ENCODE data around the gene SUGCT. TPM values are rescaled to one million over a fixed set of nuclear protein-coding genes. Genes with fewer than 3 reads are reported as not detected.

SUGCT gene
- total and polyA plus RNA-seq, 2 of the 13 experiments (the other 11 are each of a cell fraction or from before 2014, with no cell fraction given) = 10.1 to 22.2 TPM

DNA sequence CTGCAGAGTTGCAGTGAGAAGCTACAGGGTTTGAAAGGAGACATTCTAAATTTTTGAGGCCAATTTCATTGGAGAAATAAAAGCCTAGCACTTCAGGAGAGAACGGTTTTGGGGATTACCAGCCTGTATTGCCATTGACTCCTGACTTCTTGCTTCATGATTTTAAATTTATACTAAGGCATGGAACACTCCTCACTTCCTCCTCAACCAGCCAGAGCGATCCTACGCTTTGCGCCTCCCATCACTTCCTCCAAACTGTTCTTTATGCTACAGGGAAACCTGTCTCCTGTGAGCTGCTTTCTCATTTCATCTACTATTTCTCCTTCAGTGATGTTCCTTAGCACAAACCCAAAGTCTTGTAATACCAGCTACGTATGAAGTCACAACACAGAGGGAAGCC is 495.1 kb downstream of the SUGCT start (continued):
- TF ChIP-seq ZNF674 (CRISPR knock-in tag; IDR thresholded peaks at IDR 0.05; ENCODE audit: low read depth) (no peak), ZNF772 (CRISPR knock-in tag; IDR thresholded peaks at IDR 0.05) (no peak), SIN3B (IDR thresholded peaks at IDR 0.05; ENCODE audit: low read length) (no peak)

DNA sequence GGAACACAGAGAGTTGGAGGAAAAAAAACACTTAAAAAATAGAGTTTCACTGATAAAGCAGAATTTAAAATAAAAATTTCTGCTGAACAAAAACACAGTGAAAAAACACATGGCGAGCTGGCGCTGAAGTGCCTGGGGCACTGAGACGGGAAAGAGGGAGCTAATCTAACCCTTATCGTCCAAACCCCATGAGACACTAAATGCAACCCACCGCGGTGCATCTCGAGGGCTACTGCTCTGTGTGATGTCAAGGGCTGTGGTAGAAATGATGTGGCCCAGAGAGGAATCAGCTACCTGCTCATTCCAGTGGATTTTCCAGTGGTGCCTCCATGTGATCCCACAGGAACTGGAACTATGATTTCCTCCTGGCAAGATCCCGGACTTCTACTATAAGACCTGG is 499.3 kb downstream of the SUGCT start:
- WGBS (ENCODE audit: low lambda C conversion rate) = 97% methylated on average over 8 of the region's 8 CpGs
- no peak overlapping the region for H3K9ac ChIP-seq (ENCODE audit: insufficient read depth, low read depth, low read length)
- H3K9me3 ChIP-seq (ENCODE audit: low read length) = no peaks in the 10 kb centered on the region
- CTCF ChIA-PET (ENCODE audit: low intra/inter-chr PET ratio, low total read pairs) = no interaction called here
- no peaks in the 10 kb centered on the region for H3K79me2 ChIP-seq (ENCODE audit: insufficient read depth, low read length)
- FAIRE-seq (no peak), ATAC-seq (no peak), DNase-seq (ENCODE audit: low spot score) (no peak)
- H3K27me3 ChIP-seq (ENCODE audit: control insufficient read depth in 1 of 2, insufficient read depth in 2 of 2, low read length in 2 of 2) = no peaks in the 10 kb centered on the region
- no TSS peak for BruUV-seq (replicated peaks)
- H2AFZ ChIP-seq (ENCODE audit: low read length) = no peak overlapping the region
- H3K36me3 ChIP-seq (replicated peaks in 1 of 2; ENCODE audit: control insufficient read depth in 1 of 2, insufficient read depth in 2 of 2, low read length in 2 of 2) = no peaks in the 10 kb centered on the region
- no peak overlapping the region for H3K4me2 ChIP-seq (ENCODE audit: low read depth, low read length)
- intact Hi-C loops (cut with micrococcal nuclease; ENCODE audit: unreplicated experiment) = no loop called here
- H3K4me3 ChIP-seq (replicated peaks in 1 of 3; ENCODE audit: insufficient read depth in 1 of 3, low read depth in 2 of 3, low read length in 3 of 3) = no peak overlapping the region
- POLR2A ChIA-PET = no interaction called here
- H3K4me1 ChIP-seq (ENCODE audit: insufficient read depth, low read length) = no peaks in the 10 kb centered on the region
- in situ Hi-C loops (cut with HindIII; ENCODE audit: extremely low pct_ligation_motif_present, low pct_unique_long_range_greater_than_20kb) = no loop called here
- no peaks in the 10 kb centered on the region for H4K20me1 ChIP-seq (ENCODE audit: insufficient read depth, low read length)
- H3K27ac ChIP-seq (ENCODE audit: extremely low read length, insufficient read depth, low read length) = no peak overlapping the region
- TF ChIP-seq KMT2A (CRISPR knock-in tag; IDR thresholded peaks at IDR 0.05) = no peak
- no peak for TF ChIP-seq MED13 (CRISPR knock-in tag; IDR thresholded peaks at IDR 0.05)
- no peak for TF ChIP-seq KIAA2018 (CRISPR knock-in tag; IDR thresholded peaks at IDR 0.05; ENCODE audit: borderline replicate concordance)
- TF ChIP-seq TBX3 (IDR thresholded peaks at IDR 0.05; ENCODE audit: borderline replicate concordance) = no peak
- TF ChIP-seq, protein P1, sequence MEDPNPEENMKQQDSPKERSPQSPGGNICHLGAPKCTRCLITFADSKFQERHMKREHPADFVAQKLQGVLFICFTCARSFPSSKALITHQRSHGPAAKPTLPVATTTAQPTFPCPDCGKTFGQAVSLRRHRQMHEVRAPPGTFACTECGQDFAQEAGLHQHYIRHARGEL (CRISPR knock-in tag; IDR thresholded peaks at IDR 0.05) = no peak
- TF ChIP-seq GABPB1 (CRISPR knock-in tag; IDR thresholded peaks at IDR 0.05) = no peak
- TF ChIP-seq, protein P2, sequence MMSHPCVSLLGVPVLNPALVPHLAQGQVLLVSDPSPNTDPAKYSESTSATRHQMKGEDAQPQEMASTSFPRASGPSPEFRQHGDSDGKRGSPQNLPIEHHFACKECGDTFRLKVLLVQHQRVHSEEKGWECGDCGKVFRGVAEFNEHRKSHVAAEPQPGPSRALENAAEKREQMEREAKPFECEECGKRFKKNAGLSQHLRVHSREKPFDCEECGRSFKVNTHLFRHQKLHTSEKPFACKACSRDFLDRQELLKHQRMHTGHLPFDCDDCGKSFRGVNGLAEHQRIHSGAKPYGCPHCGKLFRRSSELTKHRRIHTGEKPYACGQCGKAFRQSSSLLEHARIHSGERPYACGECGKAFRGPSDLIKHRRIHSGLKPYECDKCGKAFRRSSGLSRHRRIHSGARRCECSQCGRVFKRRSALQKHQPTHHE (CRISPR knock-in tag; IDR thresholded peaks at IDR 0.05; ENCODE audit: borderline replicate concordance) = no peak
- TF ChIP-seq ZNF562 (CRISPR knock-in tag; IDR thresholded peaks at IDR 0.05; ENCODE audit: borderline replicate concordance) = no peak
- no peak for TF ChIP-seq ZNF230 (CRISPR knock-in tag; IDR thresholded peaks at IDR 0.05)
- no peak for TF ChIP-seq NR2F6 (IDR thresholded peaks at IDR 0.05)
- TF ChIP-seq NR2F6 (CRISPR knock-in tag; IDR thresholded peaks at IDR 0.05) = no peak
- no peak for TF ChIP-seq ZNF790 (CRISPR knock-in tag; IDR thresholded peaks at IDR 0.05; ENCODE audit: borderline replicate concordance)
- no peak for TF ChIP-seq DR1 (CRISPR knock-in tag; IDR thresholded peaks at IDR 0.05)
